GM18526 (cell line): Measurements from ENCODE around the gene PLAAT3.

ENCODE experiments used
- POLR2A ChIP-seq: IDR thresholded peaks from 3 replicates; pipeline ENCODE4 v1.6.1; 2011; ENCODE audit not compliant: insufficient read length; ENCODE audit errors: extremely low read depth

PLAAT3 gene

DNA sequence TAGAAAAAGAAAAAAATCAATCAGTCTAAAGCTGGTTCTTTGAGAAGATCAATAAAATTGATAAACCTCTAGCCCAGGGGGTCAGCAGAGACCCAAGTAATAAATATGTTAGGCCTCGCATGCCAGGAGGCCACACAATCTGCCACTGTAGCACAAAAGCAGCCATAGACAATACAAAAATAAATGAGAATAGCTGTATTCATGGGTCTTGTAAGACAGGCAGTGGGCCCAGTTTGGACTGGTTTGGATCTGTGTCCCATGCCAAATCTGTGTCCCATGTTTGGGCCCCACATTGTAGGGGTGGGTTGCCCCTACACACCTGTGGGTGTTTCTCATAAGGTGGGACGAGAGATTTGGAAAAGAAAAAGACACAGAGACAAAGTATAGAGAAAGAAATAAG is 84.2 kb downstream of the PLAAT3 start:
- no peak for TF ChIP-seq POLR2A

- no peak for TF ChIP-seq POLR2A
Measured at GRCh38 chr11:63527667-63528066, 86.6 kb downstream of the PLAAT3 start.
